GM15510 (cell line): Measurements from ENCODE around the gene PPM1E.

ENCODE experiments used
- POLR2A ChIP-seq: IDR thresholded peaks from 3 replicates; pipeline ENCODE4 v1.6.1; 2011; ENCODE audit warnings: borderline replicate concordance; ENCODE audit not compliant: insufficient read length; ENCODE audit errors: extremely low read depth

PPM1E gene

DNA sequence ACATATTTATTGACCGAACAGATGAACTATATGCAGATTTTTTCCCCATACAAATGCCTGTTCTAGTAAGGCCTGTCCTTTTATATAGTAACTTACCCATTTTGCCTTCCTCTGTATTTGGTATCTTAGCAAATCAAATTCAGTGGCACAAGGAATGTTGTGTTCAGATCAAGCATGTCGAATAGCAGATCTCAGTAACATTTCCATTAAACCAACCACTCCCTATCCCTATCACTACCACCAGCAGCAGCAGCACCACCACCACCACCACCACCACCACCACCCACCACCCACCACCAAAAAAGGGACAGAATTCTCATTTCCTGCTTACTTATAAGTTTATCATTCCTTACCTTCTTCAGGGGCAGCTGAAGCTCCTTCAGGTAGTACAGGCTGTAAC lies 256.3 kb downstream of the PPM1E start:
- no peak for TF ChIP-seq POLR2A

DNA sequence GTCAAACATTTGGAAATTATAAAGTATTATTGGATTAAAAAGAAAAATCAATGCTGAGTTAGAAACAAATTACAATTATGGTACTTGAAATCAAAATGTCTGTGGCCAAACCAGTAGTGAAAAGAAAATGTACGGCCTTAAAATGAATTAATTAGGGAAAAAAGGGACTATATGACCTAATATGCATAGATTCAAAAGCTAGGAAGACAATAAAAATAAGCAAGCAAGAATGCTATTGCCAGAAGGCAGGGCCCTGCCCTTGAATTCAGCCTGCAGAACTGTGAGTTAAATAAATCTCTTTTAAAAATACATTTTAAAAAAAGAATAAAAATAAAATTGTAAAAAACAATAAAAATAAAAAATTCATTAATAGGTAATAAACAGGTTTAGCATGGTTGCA lies 262.4 kb downstream of the PPM1E start:
- TF ChIP-seq POLR2A, result no peak

DNA sequence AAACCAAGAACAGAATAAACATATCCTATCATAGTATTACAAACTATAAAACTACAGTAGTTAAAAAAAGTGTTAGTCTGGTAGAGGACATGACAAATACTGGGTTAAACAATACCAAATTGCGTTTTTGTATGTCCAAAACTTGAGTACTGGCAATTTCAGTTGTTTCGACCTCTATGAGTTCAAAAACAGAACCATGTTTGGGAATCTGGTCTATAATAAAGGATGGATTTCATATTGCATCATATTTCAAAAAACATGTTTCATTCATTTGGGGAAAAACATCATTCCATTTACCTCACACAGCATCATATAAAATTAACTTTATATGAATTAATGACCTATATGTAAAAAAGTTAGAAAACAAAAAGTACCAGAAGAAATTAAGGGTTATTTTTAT lies 269.3 kb downstream of the PPM1E start:
- TF ChIP-seq POLR2A, result no peak

DNA sequence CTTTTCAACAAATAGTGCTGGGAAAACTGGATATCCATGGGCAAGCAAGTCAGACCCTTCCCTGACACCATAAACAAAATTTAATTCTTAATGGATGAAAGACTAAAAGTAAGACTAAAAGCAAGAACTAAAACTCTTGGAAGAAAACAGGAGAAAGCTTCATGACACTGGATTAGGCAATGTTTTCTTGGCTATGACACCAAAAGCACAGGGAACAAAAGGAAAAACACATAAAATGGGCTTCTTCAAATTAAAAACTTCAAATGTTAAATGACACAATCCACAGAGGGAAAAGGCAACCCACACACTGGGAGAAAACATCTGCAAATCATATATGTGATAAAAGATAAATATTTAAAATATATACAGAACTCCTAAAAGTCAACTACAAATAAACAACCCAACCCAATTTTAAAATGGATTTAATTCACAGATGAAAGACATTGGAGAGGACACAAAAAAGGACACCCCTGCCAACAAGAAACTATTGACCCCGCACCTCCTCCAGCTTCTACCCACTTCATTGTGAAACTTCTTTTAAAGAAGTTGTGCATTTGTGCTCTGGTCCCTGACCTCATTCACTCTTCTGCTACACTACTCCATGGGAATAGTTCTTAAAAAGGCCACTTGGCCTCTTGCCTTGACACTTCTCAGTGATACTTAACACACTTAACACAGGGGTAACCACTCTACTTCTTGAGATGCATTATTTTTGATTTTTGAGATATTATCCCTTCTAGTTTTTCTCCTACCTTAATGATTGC lies 270.7 kb downstream of the PPM1E start:
- no peak for TF ChIP-seq POLR2A

DNA sequence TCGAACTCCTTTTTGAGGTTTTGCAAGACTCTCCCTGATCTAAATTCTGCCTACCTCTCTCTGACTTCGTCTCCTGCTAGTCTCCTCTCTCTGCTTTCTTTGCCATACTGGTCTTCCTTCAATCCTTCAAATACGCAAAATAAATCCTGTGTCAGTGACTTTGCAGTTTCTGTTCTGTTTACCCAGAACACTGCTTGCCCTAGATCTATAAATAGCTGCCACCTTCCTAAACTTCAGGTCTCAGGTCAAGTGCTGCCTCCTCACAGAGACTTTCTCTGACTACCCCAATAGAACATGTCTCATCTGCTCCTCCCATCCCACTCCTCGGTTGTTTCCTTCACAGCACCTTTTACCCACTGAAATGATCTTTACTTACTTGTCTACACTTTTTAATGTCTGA lies 272.1 kb downstream of the PPM1E start:
- no peak for TF ChIP-seq POLR2A

DNA sequence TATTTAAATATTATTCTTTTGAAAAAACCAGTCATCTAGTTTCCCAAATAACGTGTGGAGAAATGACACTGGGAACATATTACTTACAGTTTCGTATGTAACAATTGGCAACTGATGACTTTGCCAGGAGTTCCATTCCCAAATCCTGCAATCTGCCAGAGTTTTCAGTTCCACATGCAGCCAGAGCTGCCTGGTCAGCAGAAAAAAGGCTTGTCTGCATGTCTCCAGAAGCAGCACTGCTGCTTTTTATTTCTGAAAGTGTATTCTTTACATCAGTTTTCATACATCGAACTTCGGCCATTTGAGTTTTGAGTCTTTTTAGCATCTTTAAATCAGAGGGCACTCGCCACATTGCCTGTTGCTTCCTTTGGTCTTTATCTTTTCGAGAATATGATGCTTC lies 272.7 kb downstream of the PPM1E start:
- TF ChIP-seq POLR2A, result no peak

DNA sequence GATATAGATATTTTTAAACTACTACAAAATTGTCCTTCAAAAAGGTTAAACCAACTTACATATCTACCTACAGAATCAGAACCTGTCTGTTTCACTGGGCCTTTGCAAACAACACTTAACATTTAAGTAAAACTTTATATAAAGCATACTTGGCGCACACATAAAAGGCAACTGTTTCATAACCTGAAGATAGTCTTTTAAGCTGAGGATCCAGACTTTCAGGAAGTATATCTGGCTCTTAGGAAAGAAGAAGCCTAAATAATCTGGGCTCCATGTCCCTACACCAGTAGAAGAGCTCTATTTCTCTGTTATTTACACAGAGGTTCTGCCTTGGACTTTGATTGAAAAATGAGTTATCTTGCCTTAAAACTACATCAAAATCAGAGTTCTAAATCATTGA lies 275.2 kb downstream of the PPM1E start:
- no peak for TF ChIP-seq POLR2A
